GM15510 (cell line): ENCODE measurements around the gene KLHL29.

Experiments used
- POLR2A ChIP-seq: IDR thresholded peaks from 3 replicates; pipeline ENCODE4 v1.6.1; 2011; ENCODE audit warnings: borderline replicate concordance; ENCODE audit not compliant: insufficient read length; ENCODE audit errors: extremely low read depth

Gene KLHL29

DNA sequence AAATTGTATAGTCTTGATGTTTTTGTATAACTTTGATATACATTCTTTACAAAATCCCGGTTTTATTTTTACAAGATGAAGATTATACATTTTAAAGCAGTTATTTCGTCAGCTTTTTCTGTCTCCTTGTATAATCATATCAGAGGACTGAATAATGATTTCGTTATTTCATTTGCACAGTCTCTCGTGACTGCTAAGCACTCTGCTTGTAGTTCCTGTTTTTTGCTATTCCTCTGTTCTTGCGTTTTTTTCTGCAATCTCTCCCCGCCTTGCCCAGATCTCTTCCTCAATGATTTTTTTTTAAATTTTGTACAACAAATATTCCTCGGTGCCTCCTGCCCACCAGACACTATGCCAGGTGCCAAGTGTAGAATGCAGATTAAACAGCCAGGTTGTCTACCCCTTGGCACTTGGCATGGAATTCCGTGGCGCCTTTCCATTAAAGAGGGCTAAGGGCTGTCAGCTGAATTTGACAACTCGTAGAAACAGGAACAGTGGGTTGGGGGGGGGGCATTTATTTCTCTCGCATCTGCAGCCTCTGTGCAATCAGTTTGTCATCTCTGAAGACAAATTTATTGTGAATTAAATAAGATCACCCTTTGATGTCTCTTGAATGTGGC, 69.6 kb downstream of the KLHL29 start:
- TF ChIP-seq POLR2A = no peak

DNA sequence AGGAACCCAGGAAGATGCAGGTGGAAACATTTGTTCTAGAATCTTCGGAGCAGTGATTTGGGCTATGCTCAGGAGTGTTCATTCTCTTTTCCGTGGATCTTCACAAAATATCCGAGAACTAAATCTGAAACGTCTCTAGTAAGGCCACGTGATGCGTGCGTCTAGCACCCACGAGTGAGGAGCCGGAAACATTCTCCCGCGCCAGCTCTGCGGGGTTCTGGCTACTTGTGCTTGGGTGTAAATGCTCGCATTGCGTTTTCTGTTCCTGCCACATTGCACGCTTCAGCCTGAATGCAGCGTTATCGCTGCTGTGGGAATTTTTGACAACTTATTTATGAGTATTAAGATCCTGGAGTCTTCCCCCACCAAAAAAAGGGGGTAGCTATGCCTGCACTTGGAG, 71.4 kb downstream of the KLHL29 start:
- TF ChIP-seq POLR2A = no peak

DNA sequence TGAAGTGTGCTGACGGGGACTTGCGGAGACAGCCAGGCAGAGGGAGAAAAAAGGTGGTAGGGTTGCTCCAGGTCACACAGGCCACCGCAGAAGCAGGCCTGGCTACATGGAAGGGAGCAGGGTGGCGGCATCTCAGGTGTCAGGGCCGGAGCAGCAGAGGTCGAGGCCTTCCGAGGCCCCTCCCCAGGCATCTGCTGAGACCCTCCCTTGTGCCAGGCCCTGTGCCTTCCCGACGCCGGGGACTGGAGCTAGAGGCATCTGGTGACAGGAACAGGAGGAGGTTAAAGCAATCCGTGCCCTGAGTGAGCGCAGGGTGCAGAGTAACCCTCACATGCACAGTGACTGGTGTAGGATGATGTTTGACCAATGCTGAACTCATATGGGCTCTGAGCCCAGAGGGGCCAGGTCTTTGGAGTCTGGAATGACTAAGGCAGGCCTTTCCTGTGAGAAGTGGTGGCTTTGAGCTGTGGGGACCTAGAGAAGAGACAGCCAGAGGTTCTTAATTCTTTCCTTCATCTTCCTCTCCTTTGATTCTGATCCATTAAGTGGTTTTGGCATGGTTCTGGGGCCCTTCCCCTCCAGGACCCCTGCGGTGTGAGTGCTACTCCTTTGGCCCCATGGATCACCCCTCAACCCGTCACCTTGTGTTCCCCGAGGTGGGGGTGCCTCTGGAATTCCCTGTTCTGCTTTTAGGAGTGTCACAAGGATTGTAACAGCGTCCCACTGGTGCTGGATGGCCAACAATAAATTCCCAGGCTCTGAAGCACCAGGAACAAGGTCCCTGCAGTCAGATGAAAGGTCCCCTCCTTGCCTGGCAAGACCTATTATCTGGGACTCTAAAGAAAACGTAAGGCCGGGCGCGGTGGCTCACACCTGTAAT, 72.1 kb downstream of the KLHL29 start:
- no peak for TF ChIP-seq POLR2A

DNA sequence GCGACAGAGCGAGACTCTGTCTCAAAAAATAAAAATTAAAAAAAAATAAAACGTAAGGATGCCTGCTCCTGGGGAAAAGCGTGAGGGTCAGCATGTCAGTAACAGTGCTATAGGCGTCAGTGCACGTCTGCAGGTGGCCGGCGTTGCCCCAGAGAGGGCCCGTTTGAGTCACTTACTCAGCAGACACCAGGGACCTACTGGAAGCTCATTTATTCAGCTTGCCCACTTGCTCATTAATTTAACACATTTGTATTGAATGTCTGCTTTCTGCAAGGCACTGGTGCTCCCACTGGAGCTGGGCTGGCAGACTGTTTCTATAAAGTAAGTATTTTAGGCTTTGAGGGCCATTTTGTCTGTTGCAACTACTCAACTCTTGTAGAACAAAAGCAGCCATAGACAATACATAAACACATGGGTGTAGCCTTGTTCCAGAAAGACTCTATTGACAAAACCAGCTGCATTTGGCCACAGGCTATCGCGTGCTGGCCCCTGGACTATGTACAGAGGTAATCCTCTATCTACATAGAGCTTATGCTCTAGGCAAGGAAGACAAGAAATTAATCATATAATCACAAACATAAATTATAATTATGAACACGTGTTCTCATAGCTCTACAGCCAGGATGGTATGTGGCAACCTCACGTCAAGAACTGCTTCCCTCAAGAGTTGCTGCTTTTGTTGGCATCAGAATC, 73.2 kb downstream of the KLHL29 start:
- no peak for TF ChIP-seq POLR2A

DNA sequence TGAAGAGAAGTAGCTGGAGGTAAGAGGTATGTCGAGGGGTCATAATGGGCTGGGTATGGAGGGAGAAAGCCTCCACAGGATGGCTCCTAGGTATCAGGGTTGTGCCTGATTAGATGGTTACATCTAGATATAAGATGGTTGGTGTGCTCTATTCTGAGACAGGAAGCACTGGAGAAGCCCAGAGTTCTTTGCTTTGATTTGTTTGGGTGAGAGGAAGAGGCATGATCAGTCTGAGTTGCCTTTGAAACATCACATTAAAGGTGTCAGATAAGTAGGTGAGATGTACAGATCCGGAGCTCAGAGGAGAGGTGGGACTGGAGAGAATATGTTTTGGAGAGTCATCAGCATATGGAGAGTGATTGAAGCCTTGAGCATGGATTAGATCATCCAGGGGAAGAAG, 74.1 kb downstream of the KLHL29 start:
- no peak for TF ChIP-seq POLR2A

DNA sequence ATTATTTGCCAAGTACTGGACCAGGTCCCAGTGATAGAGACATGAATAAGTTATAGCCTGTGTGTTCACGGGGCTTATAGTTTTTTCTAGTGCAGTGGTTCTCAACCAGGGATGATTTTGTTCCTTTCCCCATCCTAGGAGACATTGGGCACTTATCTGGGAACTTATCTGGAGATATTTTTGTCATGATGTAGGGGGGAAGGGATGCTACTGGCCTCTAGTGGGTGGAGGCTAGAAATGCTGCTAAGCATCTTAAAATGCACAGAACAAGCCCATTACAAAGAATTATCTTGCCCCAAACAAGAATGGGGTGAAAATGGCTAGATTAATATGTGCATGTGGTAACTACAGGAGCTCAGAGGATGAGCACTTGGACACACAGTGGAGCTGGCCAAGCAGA, 75.2 kb downstream of the KLHL29 start:
- no peak for TF ChIP-seq POLR2A

DNA sequence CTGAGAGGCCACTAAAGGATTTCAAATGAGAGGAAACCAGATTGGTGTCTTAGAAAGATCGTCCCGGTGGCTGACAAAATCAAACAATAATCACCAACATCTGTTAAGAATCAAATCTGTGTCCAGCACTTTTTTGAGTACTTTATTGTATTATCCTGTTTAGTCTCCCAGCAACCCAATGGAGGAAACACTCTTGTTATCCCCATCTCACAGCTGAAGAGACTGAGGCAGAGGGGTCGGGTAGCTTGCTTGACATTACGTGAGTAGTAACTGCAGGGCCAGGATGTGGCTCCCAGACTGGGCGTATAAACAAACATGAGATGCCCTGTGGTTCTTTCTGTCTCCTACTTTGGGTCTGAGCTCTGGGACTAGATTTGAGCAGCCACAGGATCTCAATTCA, 76.0 kb downstream of the KLHL29 start:
- no peak for TF ChIP-seq POLR2A

DNA sequence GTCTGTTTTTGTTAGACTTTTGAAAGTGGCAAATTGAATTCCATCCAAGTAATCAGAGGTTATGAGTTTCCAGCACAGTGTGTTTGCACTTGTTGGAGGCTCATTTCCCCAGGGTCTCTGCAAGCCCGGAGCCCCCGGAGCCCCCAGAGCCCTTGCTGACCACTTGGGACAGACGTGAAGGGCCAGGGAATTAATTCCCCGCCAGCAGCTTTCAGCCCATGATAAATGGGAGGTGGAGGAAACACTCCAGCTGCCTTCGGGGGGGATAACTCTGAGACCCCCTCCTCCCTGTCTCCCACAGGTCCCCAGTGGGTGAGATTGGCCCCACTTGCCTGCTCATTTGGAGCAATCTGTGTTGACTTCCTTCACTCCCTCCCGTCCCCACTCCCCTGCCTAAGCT, 79.2 kb downstream of the KLHL29 start:
- TF ChIP-seq POLR2A = no peak

DNA sequence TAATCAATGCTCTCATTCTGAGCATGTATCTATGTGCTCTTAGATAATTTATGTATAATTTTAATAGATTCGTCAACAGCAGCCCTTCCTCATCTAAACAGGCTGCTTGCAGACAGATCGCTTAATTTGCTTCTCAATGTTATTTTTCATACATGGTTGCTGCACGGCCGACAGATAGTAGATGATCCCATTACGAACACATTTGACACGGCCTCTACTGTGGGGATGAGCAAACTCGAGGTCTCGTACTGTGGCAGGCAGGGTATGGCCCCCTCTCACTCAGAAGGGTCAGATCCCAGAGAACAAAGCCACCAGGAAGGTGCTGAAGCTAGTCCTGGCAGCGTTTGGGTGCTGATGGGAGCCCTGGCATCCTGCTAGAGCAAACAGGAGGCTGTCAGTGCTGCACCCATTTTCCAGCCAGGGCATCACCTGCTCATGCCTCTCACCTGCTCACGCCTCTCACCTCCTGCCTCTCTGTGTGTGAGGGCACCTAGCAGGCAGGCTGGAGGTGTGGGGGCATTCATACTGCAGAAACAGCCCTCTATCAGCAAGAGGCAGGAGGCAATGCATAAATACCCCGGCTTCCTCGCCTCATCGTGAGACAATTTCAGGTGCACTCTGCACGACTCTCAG, 80.0 kb downstream of the KLHL29 start:
- TF ChIP-seq POLR2A = no peak

DNA sequence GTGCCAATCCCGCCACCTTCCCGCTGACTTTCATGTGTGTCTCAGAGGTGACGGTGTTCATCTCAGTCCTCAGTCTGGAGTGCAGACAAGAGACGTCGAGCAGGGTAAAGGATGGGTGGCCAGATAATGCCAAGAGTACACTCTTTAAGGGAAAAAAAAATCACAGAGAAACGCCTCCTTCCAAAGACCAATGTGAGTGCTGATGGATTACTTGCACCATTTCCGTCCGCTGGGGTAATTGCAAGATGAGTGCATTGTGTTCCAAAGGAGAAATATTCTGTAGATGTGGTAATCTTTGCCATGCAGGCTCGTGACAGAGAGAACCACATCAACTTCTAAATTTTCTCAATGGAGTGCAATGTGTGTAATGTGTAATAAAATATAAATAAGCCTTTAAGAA, 81.0 kb downstream of the KLHL29 start:
- TF ChIP-seq POLR2A = no peak

DNA sequence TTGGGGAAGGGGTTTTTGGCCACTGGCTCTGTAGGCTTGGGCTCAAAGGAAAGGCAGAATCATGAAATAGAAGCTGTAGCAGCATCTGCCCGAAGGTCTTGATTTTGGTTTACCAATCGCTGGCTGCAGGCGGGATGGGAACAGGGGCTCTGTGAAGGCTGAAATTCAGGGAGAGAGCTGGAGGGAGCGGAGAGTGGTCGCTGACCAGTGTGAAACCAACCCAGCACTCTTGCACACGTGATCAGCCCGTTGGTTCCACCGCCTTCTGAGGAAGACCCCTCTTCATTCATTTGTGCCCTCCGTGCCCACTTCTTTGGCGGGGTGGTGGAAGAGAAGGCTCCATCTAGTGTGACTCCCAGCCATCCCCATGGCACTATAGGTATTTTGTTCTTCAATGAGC, 82.6 kb downstream of the KLHL29 start:
- no peak for TF ChIP-seq POLR2A

DNA sequence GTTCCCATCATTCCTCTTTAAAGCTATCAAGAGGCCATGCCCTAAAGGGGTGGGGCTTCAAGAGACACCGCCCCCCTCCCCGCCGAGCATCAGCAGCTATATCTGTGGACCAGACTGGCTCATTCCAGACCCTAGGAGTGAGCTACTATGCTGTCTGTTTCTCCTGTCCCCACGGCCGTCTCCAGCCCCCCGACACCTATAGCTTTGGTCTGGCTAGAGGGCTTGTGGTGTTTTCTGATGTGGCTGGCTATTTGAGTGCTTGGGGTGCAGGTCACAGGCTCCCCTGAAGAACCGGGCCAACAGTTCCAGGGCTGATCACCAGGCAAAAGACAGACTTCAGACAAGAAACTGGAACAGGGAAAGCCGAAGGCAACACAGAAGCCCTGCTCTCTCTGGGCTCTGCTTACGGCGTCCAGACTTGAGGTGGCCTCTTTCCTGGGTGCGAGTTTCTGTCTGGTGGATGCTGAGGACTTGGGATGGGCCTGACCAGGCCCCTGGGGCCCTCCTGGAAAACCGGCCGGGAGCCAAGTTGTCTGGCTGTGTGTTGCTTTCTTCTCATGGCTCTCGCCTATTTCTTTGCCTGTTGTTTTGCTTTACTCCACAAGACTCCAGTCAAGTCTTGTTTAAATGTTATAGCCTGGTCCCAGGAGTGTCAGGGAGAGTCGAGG, 83.6 kb downstream of the KLHL29 start:
- no peak for TF ChIP-seq POLR2A

DNA sequence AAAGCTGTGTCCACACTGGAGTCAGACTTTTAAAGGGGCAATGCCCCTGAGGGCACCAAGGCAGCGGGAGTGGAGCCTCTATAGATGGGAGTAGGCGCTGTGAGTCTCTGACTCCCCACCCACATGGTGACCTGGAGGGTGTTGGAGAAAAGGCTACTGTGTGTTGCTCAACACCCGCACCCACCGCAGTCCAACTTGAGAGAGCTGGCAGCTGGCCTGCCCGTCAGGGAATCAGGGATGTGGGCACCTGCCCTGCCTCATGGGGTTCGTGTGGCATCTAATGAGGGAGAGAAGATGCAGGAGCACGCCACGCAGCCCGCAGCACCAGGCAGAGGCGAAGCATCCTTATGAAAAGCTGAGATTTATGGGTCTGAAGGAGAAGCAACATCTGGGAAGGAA, 84.2 kb downstream of the KLHL29 start:
- no peak for TF ChIP-seq POLR2A

DNA sequence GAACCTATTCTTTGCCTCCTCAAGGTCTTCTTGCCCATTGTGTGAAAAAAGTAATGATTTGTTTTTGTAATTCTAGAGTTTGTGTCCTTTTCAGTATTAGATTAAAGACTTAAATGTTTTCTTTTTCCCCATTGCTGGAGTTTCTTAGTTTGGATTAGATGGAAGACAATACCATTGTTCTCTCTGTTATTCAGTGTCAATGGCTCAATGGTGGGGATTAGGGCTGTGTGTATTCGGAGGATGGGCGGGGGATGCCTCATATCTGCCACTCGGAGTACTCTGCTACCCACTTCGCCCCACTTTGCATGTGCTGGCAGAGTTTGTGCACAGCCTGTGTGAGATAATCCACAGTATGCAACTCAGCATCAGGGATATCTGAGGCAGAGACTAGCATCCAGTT, 90.1 kb downstream of the KLHL29 start:
- no peak for TF ChIP-seq POLR2A

DNA sequence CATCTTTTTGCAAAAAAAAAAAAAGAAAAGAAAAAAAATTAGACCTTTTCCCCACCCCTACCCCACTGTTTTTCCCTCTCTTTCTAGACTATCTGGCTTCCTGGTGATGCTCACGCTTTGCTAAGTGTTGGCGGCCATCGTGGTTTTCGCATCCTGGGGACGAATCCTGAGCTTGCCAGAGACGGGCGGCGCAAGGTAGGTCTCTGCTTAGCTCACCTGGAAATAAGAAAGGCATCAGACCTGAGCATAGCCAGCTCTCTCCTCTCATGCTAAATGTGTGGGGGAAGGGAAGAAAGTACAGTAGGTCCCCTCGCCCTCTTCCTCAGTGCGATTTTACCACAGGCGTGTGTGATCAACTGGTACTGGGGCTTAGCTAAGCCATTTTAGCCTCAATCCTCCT, 90.5 kb downstream of the KLHL29 start:
- no peak for TF ChIP-seq POLR2A
